GM19324 (cell line): ENCODE data around the gene ZC3H7B.

Source experiments
- ATAC-seq: cut with Tn5 transposase; IDR thresholded peaks from one replicate; pipeline ENCODE4 v1.9.1; 2021; ENCODE audit warnings: mild to moderate bottlenecking, moderate library complexity; ENCODE audit not compliant: unreplicated experiment, low FRiP score

Gene ZC3H7B

GRCh38 chr22:41408665-41409064 lies 107.3 kb downstream of the ZC3H7B start:
- no peak for ATAC-seq
